GM03348 (cell line): Measurements from ENCODE around the gene SLC38A10.
A peak's percentile ranks its signal among the peaks of the same experiment; 100 is the strongest.

Experiments
- DNase-seq: peaks from one replicate; pipeline ENCODE4 v3.0.0; 2012; ENCODE audit warnings: low spot score

SLC38A10 gene

DNA sequence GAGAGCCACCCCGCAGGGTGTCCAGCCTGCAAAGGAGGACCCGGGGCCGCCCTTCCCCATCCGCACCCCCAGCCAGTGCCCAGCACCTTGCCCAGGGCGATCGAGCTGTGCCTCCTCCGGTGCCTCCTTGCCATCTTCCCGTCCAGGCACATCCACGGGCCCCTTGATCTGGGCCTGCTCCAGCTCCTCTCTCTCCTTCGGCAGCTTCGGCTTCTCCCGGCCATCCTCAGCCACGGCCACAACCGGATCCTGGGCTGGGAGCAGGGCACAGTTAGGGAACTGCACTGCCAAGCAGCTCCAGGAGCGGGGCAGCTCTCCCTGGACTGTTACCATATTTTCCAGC, 42.1 kb downstream of the SLC38A10 start:
- DNase-seq, result no peak

DNA sequence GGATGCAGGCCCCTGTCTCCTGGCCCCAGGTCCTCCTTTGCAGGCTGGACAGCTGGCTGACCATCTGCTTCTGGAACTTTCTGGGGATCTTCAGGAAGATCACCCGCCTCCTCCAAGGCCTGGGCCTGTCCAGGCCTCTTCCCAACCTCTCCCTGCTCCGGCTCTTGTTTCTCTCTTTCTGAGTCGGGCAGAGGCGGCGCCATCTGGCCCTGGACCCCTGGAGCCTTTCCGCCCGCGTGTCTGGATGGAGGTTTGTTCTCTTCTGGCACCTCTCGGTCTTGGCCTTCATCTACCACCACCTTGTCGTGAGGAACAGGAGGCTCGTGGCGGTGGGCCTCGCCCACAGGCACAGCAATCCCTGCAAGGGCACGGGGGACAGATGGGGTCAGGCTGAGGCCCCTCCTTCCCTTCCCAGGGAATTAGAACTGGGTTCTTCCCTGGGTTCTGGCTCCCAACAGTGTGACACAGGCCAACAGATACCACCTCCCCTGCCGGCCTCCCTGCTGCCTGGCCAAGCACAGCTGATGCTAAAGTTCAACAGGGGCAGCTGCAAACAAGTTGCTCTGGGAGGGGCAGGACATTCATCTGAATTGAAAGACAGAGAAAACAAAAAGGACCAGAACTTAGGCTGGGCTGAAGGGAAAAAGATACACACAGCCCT, 42.7 kb downstream of the SLC38A10 start:
- DNase-seq, result no peak

DNA sequence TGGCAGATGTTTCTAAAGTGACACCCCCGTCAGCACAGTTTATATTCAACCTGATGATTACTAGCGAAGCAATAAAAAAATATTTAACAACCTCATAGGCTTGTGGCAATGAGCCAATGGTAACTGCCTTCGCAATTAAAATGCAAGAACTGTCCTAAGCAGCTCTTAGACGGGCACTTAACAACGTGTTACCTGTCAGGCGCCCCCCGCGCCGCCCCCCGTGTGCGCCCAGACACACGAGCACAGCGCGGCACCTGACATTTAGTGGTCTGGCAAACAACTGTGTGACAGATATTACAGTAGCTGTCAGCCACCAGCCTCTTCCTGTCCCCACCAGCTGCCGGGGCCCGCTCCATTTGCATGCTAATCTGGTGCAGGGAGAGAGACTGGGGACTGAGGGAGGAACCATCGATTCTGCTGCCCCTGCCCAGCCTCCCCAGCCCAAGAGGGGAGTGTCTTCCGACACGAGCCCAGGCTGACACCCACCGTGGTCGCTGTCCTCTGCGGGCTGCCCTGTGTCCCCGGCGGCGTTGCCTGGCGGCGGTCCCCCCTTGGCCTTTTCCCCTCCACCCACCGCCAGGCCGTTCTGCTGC, 43.3 kb downstream of the SLC38A10 start:
- DNase-seq, result no peak

DNA sequence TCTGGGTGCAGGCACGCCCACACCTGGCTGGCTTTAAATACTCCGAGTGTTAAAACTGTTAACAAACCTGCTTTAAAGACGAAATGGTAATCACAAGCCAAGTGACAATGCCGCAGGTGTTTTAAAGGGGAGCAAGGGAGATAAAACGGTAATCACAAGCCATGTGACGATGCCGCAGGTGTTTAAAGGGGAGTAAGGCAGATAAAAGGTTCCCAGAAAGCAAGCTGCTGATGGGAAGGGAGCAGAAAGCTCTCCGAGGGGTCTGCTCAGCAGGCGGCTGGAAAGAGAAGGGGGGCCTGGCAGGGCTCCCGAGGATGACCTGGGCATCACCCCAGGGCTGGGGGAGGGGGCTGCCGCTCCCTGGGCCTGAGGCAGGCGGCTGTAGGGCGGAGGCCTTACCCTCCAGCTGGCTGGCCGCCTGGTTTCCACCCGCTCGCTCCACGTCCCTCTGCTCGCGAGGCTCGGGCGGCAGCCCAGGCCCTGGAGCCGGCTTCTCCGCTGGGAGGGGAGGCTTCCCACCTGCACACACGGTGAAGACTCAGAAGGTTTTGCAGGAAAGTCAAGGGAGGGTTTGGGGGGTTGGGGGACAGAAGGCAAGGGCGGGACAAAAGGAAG, 43.9 kb downstream of the SLC38A10 start:
- no peak for DNase-seq

DNA sequence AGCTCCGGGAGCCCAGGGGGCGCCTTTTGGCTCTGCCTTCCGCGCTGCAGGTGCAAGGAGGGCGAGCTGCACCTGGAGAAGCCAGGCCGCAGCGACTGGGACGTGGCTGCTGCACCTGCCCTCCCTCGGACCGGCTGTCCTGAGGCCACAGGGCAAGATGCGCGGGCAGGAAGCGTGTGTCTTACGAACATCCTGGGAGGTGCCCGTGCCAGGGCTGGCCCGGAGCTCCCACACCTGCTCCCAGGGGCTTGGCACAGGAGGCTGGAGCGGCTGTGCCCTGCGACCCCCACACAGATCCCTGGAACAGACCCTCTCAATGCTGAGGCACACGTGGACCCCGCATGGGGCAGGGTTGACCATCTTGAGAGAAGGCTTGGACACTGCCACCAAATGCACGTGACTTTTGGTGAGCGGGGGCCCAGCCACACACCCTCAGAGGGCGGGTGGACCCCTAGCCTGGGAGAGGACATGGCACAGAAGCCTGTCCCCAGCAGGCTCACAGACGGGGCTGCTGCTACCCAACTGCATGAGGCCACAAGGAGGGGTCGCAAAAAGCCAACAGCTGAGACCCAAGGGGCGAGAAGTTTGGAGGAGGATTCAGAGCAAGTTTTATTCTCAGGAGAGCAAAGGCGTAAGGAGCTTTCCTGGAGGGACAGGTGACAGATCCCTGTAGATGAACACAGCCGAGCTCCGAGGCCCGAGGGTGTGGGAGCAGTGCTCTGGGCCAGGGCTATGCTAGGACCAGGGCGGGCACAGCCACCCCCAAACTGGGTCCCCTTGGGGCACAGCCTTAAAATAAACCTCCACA, 44.6 kb downstream of the SLC38A10 start:
- no peak for DNase-seq

DNA sequence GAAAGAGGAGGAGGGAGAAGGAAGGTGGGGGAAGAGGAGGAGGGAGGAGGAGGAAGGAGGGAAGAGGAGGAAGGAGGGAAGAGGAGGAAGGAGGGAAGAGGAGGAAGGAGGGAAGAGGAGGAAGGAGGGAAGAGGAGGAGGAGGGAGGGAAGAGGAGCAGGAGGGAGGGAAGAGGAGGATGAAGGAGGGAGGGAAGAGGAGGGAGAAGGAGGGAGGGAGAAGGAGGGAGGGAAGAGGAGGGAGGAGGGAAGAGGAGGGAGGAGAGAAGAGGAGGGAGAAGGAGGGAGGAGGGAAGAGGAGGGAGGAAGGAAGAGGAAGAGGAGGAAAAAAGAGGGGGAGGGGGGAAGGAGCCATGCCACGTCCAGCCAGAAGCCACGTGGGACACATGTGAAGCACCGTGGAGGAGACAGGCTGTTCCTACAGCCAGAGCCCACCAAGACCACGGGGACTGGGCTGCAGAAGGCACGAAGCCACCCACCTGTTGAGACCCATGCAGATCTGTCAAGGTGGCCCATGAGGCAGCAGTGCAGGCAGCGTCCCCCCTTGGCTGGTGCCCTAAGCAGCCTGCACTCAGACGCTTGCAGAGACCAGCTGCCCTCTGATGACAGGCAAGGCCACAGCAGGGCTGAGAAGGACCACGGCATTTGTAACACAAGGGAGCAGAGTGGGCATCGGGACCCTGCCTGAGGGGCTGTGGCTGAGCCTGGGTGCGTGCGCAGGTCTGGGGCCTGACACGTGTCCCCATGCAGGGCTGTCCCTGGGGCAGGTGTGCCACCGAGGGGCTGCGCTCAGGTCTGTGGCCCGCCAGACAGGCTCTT, 45.7 kb downstream of the SLC38A10 start:
- DNase-seq, result no peak

DNA sequence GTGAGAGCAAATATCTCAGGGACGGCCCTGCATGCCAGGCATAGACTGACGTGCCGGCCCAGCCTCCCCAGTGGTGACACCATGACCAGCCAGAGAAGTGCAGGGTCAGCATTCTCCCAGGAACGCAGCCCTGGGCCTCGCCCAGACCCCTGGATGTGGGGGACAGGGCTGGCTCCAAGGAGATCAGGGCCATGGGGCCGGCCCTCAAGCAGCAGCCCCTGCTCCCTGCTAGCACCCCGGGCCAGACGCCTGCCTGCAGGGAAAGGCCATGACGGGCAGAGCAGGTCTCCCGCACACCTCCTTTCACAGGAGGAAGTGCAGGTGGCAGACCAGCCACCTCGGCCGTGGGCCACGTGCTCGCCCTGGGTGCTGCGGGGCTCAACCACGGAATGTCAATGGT, 46.5 kb downstream of the SLC38A10 start:
- DNase-seq, result no peak

DNA sequence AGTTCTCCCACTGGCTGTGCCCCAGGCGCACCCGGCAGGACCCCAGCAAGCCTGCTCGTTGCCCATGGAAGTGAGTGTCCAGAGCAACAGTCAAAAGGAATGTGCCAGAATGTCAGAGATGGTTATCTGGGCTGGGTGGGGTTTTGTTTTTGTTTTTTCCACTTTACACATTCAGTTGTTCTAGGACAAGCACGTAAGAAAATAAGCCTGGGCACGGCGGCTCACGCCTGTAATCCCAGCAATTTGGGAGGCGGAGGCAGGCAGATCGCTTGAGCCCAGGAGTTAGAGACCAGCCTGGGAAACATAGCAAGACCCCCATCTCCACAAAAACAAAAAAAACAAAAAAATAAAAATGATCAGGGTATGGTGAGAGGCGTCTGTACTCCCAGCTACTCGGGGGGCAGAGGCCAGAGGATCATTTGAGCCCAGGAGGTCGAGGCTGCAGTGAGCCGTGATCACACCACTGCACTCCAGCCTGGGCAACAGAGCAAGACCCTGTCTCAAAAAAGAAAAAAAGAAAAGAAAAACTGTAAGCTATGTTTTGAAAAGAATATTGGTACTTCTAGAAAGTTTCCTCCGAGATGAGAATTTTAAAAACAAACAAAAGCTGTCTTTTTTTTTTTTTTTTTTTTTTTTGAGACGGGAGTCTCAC, 47.6 kb downstream of the SLC38A10 start:
- DNase-seq, result no peak

DNA sequence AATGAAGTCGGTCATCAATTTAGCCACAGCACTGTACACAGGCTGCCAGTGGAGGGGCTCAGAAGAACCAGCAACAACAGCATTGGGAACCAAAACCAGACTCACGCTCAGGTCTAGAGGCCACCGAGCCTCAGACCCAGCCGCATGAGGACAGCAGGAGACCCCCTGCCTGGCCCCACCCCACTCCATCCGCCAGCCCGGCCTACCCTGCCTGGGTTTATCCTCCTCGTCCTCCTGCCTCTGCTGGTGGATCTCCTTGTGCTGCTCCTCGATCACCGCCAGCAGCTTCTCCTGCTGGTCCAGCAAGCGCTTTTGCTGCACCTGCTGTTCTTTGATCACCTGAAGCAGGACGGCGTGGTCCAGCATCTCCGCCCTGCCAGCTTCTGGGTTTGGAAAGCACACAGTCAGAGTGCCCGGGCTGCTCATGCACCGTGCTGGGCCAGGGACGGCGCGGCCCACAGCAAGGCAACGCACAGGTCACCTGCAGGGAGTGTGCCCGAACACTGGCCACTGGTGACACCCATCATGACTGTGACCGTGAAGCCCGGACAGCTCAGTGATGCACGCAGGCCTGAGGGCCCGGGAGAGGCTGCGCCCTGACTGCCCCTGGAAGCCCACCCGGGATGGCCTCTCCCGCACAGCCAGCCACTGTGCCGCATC, 48.3 kb downstream of the SLC38A10 start:
- no peak for DNase-seq

DNA sequence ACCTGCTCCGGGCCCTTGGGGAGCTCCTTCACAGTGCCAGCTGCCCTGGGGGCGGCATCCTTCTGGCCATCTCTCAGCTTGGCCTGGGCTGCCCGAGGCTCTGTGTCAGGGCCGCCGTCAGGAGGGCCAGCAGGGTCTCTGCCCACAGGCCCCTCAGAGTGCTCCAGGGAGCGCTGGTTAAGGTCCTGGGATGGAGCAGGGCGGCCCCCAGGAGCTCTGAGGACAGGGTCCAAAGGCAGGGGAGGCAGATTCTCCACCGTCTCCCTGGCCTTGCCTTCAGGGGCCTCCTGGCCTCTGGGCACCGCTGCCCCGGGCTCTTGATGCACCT, 48.8 kb downstream of the SLC38A10 start:
- DNase-seq, result no peak

DNA sequence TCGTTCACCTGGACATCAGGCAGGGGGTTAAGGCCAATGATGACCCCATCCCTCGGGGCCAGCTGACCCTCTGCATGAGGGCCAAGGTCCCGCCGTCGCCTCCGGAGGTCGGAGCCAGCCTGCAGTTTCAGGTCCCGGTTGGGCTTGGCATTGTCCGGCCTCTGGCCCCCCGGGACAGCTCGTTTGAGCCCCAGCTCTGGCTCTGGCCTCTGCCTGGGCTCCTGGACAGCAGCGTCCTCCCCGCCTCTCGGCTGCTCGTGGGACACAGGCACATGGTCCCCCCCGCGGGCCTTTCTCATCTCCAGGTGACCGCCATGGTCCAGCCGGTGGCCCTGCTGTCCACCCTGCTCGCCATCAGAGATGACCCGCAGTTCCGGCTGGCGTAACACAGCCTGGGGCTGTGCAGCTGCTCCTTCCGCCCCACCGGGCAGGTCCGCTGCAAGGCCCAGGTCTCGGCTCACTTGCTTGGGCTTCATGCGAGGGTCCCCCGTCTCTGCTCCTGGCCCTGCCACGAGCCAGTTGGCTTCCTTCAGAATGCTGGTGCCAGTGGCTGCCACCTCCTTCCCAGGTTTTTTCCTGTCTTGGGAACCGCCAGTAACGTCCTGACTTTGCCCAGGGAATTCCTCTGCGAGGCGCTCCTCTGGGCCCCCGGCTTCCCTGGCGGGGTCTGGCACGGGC, 49.3 kb downstream of the SLC38A10 start:
- no peak for DNase-seq

DNA sequence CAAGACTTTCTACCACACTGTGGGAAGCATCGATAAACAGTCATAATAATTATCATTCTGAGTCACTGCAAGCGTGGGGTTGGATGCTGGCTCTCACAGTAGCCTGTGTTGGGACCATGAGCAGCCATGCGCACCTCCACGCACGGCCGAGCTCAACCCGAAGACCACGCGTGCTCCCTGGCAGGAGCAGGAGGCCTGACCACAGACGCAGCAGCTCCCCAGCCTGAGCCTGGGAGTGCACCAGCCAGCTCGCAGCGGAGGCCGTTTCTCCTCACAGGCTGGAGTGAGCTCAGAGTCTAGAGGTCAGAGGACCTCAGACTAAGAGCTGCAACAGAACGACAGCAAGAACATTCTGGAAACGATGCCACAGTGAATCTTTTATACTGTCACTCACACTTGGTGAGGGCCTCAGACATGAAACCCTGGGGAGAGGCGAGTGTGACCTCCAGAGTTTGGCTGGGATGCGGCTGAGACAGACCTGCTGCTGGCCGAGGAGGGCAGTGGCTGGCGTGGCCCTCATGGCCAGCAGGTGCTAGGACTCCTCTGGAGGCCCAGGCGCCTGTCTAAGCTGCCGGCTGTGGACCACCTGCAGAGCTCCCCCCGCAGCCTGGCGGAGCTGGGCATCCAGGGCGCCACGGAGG, 50.0 kb downstream of the SLC38A10 start:
- no peak for DNase-seq

DNA sequence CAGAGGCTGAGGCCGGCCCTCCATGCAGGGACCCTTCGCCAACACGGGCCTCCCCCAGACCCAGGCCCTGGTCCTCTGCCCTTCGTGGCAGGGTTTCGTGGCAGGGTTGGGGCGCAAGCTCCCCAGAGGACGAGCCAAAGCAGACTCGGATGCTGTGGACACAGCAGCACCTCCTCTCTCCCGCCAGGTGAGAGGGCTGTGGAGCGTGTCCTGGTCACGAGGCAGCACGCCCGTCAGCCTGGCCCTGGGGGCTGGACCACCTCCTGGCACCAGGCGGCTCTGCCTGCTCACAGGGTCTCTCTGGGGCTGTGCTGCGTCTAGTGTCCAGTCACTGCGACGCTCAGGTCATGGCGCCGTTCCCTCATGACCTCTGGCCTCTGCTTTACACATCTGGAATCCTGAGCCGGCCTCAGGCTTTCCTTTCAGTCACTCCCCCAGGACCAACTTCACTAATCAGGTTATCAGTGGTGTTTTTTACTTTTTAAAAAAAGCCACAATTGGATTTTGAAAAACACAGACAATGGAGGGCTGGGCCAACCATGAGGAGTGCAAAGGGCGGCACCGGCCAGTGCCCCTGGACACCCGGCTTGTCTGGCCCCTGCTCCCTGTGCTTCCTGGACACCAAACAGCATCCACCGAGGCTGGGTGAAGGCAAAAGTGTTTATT, 50.6 kb downstream of the SLC38A10 start:
- DNase-seq, result no peak

DNA sequence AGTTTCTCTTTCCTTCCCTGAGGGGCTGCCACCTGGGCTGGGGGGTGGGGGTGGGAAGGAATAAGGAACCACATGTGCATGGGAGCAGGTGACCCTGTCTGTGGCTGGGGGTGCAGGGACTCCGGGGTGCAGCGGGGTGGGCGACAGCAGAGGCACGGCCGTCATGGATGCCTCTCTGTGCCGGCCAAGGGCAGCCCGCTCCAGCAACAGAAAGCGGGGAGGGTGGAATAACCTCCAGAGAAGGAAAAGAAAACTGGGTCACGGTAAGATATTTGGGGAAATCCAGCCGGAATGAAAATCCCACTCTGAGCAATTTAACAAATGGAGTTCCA, 51.8 kb downstream of the SLC38A10 start:
- no peak for DNase-seq

DNA sequence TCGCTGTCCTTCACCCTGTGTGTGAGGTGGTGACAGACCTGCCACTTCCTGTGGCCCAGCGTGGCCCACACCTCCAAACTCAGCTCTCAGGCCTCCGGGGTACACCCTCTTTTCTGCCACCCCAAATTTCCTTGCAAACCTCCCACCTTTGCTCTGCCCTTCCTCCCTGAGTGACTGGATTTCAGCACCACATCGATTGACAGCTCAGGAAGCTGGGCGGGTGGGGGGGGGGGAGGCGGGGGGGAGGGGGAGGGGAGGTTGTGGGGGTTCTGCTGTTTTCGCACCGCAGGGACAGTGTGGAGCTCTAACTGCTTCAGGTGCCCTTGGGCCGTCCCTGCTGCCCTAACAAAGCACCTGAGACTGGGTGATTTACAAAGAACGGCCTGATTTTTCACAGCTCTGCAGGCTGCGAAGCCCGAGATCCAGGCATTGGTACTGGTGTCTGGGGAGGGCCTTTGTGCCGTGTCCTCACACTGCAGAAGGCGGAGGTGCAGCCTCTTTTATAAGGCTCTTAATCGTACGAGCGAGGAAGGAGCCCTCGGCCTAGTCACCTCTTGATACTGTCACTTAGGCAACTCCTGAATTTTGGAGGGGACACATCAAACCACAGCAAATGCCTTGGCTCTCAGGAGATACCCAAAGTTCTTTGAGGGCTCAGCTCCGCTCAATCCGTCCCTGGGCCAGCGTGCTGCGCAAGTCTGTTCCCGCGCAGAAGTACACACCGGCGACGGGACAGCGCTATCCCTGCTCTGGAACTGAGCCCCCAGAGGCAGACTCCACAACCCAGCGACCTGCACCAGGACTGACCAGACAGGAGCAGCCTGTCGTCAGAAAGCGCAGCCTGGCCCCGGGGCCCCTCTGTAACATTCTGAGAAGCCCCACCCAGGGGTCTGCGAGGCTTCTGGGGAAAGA, 52.4 kb downstream of the SLC38A10 start:
- DNase-seq, result no peak

DNA sequence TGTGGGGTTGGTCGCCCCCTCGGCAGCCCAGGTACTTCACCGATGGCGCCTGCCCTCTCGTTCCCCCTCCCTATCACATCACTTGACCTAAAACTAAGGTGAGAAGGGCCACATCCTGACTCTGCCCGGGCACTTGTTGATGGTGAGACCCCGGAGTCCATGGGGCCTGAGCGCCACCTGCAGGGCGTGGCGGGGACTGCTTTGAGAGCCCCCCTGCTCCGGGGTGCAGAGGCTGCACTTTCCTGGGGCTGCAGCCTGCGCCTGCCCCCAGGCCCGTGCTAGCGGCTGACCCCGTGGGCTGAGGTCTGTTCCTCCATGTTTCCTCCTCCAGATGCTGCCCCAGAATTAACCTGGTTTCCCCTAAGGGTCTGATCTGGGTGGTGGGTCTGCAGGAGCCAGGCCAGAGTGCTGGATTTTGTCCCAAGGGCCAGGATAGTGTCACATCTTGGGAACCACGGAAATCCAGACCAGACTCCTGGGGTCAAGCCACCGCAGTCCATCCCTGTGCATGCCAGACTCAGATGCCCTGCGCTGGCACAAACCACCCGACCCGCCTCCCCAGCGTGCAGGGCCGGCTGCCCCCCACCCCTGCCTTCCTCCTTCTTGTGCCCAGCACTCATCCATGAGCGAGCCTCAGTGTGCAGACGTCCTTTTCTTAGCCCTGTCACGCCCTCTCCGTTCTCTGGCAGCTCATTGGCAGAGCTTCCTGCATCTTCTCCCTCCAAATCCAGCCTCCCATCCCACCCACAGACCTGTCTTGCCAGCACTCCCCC, 53.3 kb downstream of the SLC38A10 start:
- peak; percentile 83 for DNase-seq

DNA sequence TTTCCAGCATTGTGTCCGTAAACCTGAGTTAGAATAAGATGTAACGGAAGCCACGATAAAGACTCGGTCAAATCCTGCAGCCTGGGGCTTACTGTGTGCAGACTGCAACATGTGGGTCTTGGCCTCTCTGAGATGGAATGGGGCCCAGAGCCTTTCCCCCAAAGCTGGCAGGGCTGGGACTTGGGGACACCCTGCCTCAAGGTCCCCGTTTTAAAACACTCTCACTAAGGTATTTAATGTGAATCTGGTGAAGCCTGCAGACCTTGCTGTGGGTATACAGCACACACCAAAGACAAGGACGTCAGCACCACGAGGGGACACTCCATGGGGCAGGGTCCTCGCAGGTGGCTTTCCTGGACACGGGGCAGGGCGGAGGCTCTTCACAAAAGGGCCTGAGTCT, 53.9 kb downstream of the SLC38A10 start:
- DNase-seq, result no peak

DNA sequence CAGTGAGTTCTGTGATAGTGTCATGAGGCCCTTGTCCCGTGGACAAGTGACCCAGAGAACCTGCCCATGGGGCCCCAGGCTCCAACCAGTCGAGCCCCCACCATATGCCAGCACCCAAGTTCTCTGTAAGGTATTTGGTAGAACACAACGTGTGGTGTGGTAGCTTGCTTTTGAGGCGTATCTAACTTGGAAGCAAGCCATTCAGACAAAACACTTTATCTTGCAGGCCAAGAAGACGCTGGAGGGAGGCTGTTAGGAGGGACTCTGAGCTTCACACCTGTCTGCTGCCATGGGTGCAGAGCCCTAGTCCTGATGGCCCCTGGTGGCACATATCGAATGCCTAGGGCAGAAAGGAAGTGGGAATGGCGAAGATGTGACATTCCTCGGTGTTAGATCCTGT, 54.3 kb downstream of the SLC38A10 start:
- DNase-seq, result no peak
